Measurements from ENCODE around the gene ADAM17.

DNA sequence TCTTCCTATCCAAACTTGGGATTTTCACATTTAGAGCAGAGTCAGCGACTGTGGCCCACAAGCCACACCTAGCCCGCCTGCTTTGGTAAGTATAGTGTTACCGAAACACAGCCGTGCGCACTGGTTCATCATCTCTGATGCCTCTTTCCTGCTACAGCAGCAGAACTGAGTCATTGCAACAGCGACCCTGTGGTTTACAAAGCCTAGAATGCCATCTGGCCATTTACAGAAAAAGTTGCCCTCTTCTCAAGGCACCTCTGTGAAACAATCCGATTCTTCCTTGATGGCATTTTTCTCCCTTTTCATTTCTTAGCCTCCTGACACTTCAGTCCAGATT lies 92.0 kb downstream of the ADAM17 start:
- no peak for TF ChIP-seq ZBTB8A (CRISPR knock-in tag; IDR thresholded peaks at IDR 0.05; ENCODE audit: borderline replicate concordance, low read depth)
- TF ChIP-seq, protein P1, sequence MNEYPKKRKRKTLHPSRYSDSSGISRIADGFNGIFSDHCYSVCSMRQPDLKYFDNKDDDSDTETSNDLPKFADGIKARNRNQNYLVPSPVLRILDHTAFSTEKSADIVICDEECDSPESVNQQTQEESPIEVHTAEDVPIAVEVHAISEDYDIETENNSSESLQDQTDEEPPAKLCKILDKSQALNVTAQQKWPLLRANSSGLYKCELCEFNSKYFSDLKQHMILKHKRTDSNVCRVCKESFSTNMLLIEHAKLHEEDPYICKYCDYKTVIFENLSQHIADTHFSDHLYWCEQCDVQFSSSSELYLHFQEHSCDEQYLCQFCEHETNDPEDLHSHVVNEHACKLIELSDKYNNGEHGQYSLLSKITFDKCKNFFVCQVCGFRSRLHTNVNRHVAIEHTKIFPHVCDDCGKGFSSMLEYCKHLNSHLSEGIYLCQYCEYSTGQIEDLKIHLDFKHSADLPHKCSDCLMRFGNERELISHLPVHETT (CRISPR knock-in tag; conservative IDR thresholded peaks at IDR 0.05), result no peak
- TF ChIP-seq ARNTL (CRISPR knock-in tag; IDR thresholded peaks at IDR 0.05), result no peak
